ENCODE measurements around the gene COMT. TPM values are rescaled to one million over a fixed set of nuclear protein-coding genes. Genes with fewer than 3 reads are reported as not detected.

COMT gene
- total and polyA plus RNA-seq, 9 donors, result 23.1 to 200 (median 161) TPM

DNA sequence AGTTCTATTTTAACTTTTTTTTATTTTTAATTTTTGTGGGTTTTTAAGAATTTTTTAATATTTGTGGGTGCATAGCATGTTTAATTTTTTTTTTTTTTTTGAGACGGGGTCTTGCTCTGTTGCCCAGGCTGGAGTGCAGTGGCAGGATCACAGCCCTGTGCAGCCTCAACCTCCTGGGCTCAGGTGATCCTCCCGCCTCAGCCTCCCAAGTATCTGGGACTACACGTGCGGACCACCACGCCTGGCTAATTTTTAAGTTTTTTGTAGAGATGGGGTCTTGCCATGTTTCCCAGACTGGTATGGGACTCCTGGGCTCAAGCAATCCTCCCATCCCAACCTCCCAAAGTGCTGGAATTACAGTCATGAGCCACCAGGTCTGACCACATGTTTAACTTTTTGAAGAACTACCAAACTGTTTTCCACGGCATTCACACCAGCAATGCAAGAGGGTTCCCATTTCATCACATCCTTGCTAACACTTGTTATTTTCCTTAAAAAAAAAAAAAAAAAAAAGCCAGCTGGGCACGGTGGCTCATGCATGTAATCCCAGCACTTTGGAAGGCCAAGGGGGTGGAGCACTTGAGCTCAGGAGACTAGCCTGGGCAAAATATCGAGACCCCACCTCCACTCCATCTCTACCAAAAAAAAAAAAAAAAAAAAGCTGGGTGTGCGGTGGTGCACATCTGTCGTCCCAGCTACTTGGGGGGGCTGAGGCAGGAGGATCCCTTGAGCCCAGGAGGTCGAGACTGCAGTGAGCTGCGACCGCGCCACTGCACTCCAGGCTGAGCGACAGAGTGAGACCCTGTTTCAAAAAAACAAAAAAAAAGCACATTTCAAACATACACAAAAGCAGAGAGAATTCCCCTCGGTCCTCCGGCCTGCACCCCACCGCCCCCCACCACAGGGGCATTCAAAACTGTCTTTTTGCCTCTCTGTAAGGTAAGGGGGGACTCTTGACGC is 16.8 kb downstream of the COMT start:
- H3K9me3 ChIP-seq, result no peaks in the 10 kb centered on the region
- TF ChIP-seq POLR2A (IDR thresholded peaks at IDR 0.05) (no peak), EP300 (IDR thresholded peaks at IDR 0.05) (no peak)
- TF ChIP-seq, protein P1, sequence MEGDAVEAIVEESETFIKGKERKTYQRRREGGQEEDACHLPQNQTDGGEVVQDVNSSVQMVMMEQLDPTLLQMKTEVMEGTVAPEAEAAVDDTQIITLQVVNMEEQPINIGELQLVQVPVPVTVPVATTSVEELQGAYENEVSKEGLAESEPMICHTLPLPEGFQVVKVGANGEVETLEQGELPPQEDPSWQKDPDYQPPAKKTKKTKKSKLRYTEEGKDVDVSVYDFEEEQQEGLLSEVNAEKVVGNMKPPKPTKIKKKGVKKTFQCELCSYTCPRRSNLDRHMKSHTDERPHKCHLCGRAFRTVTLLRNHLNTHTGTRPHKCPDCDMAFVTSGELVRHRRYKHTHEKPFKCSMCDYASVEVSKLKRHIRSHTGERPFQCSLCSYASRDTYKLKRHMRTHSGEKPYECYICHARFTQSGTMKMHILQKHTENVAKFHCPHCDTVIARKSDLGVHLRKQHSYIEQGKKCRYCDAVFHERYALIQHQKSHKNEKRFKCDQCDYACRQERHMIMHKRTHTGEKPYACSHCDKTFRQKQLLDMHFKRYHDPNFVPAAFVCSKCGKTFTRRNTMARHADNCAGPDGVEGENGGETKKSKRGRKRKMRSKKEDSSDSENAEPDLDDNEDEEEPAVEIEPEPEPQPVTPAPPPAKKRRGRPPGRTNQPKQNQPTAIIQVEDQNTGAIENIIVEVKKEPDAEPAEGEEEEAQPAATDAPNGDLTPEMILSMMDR (IDR thresholded peaks at IDR 0.05), result no peak
- H3K27me3 ChIP-seq, result no peaks in the 10 kb centered on the region
- 57 to 67% (median 64%) methylated on average over 19 of the region's 19 CpGs for WGBS, 3 donors
- H3K36me3 ChIP-seq, result no peaks in the 10 kb centered on the region
- intact Hi-C loops (cut with DNase I), result no loop called here
- H3K4me3 ChIP-seq, result no peak overlapping the region
- peaks cover 7% of the 10 kb centered on the region for H3K4me1 ChIP-seq (ENCODE audit: insufficient read depth)
- peak overlapping the region; percentile 63 to 77 for H3K27ac ChIP-seq
- peak in 1 of 5 donors; percentile 65 for DNase-seq

GRCh38 chr22:19959043-19959586 is 17.5 kb downstream of the COMT start:
- Histone ChIP-seq H3K9me3 (no peaks in the 10 kb centered on the region), H3K36me3 (no peaks in the 10 kb centered on the region), H3K4me3 (peak overlapping the region; percentile 27), H3K27me3 (no peaks in the 10 kb centered on the region), H3K4me1 (ENCODE audit: insufficient read depth) (peaks cover 7% of the 10 kb centered on the region), H3K27ac (peak overlapping the region; percentile 63 to 77)
- intact Hi-C loops (cut with DNase I), result no loop called here
- TF ChIP-seq, protein P1 (IDR thresholded peaks at IDR 0.05), result no peak
- TF ChIP-seq POLR2A (IDR thresholded peaks at IDR 0.05) (no peak), EP300 (IDR thresholded peaks at IDR 0.05) (no peak)
- DNase-seq, result peak; percentile 85 to 91 (median 87)
- WGBS, 3 donors, result 15 to 20% (median 18%) methylated on average over 23 to 30 of the region's 30 CpGs

- intact Hi-C loops (cut with DNase I), result loop anchor here in 1 of 4 donors (10.0 kb wide), 1 partner anchor 155 kb away; the partner anchor contains the start of genes RANBP1 and TRMT2A
- peak in 2 of 5 donors; percentile 50 to 56 for DNase-seq
- Histone ChIP-seq H3K27ac (peak overlapping the region; percentile 63 to 77), H3K27me3 (no peaks in the 10 kb centered on the region), H3K9me3 (no peaks in the 10 kb centered on the region), H3K4me1 (ENCODE audit: insufficient read depth) (peaks cover 7% of the 10 kb centered on the region), H3K36me3 (no peaks in the 10 kb centered on the region), H3K4me3 (peak overlapping the region; percentile 27)
- TF ChIP-seq, protein P1 (IDR thresholded peaks at IDR 0.05), result no peak
- TF ChIP-seq EP300 (IDR thresholded peaks at IDR 0.05) (no peak), POLR2A (IDR thresholded peaks at IDR 0.05) (no peak)
- 14 to 20% (median 15%) methylated on average over 10 to 13 of the region's 13 CpGs for WGBS, 3 donors
Measured at GRCh38 chr22:19959587-19960490, 18.3 kb downstream of the COMT start.

Measured in ovary (tissue), 9 donors.